GM06990 (cell line): ENCODE results near the gene SERPINA12.

ENCODE experiments used
- DNase-seq: peaks from one replicate; pipeline ENCODE4 v3.0.0-alpha.2; 2011; ENCODE audit not compliant: insufficient read length; ENCODE audit errors: extremely low read depth
- H3K27me3 ChIP-seq: replicated peaks from 2 replicates; pipeline ENCODE4 v1.6.0; 2011; ENCODE audit warnings: low read length; ENCODE audit not compliant: control insufficient read depth, insufficient read depth
- H3K36me3 ChIP-seq: 2 replicates; pipeline ENCODE4 v1.5.1; 2011; ENCODE audit warnings: low read length; ENCODE audit not compliant: control insufficient read depth, insufficient read depth
- H3K4me3 ChIP-seq: replicated peaks from 2 replicates; pipeline ENCODE4 v1.5.1; 2011; ENCODE audit warnings: low read depth, mild to moderate bottlenecking, control low read depth, low read length
- CTCF ChIP-seq: IDR thresholded peaks from 2 replicates; pipeline ENCODE4 v1.5.1; 2011; ENCODE audit warnings: low read length, control low read depth, mild to moderate bottlenecking, inconsistent platforms; ENCODE audit not compliant: insufficient read depth, poor library complexity, severe bottlenecking

The SERPINA12 gene

DNA sequence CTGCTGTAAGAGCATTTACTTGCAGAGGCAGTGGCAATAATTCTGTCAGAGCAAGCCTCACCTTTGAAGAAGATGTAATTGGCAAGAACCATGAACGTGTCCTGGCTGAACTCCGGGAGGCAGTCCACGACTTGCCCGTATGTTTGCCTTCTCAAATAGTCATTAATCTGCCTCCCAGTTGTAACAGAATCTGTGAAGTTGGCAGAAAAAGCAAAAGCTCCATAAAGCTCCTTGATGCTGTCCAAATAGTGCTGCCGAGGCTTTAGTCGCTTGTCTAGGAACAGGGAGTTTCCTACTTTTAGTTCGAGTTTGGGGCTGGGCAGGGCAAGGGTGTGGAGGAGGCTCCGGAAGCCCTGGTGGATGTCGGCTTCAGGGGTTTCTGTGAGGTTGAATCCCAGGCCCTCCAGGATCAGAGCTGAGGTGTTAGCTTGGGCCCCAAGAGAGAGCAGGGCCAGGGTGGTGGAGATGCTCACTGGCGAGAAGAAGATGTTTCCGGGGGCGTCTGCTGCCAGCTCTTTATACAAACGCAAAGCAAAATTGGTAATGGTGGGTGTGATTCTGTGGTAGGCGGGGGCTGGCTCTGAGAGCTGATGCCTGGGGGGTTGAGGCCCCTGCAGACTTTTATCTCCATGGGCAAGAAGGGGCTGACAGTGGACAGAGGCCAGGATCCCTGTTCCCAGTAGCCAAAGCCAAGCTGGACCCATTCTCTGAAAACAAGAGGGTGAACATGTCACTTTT, 61.0 kb downstream of the SERPINA12 start:
- TF ChIP-seq CTCF = no peak
- Histone ChIP-seq H3K36me3 (no peaks in the 10 kb centered on the region), H3K4me3 (no peak overlapping the region), H3K27me3 (no peaks in the 10 kb centered on the region)
- DNase-seq = no peak

GRCh38 chr14:94447206-94447605, 62.1 kb downstream of the SERPINA12 start:
- Histone ChIP-seq H3K36me3 (no peaks in the 10 kb centered on the region), H3K27me3 (no peaks in the 10 kb centered on the region), H3K4me3 (no peak overlapping the region)
- no peak for TF ChIP-seq CTCF
- no peak for DNase-seq

DNA sequence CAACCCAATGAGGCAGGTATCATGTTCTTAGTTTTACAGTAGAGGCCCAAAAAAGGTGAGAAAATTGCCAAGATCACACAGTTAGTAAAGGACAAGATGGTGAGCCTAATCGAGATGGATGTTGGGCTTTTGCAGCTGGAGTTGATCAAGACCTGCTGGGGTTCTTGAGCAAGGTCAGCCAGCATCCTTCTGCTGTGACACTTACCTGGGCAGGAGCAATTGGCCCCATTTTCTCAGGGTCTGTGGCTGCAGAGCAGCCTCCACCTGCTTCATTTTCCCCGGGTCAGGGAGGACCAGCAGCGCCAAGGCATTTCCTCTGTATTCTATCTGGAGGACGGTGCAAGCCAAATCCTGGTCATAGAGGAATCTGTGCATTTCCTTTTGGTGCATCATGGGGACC, 63.1 kb downstream of the SERPINA12 start:
- Histone ChIP-seq H3K4me3 (no peak overlapping the region), H3K27me3 (no peaks in the 10 kb centered on the region), H3K36me3 (no peaks in the 10 kb centered on the region)
- no peak for TF ChIP-seq CTCF
- no peak for DNase-seq

DNA sequence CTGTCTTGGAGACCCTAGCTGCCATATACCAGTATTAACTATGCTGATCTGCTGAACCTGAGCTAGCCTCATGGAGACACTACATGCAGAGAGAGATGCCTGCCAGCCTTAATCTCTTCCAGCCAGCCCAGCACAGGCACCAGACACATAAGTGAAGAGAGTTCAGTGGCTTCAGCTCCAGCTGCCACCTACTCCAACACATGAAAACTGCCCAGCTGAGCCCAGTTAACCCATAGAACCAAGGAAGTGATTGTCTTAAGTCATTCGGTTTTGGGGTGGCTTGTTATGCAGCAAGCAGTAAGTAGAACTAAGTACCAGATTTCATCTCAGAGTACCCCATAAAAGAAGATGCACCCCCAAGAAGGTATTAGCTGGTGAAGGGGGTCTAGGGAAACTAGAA, 64.3 kb downstream of the SERPINA12 start:
- no peak for DNase-seq
- H3K4me3 ChIP-seq = no peak overlapping the region
- H3K27me3 ChIP-seq = no peaks in the 10 kb centered on the region
- TF ChIP-seq CTCF = no peak
- H3K36me3 ChIP-seq = no peaks in the 10 kb centered on the region

GRCh38 chr14:94441531-94442205, 67.6 kb downstream of the SERPINA12 start:
- no peak for TF ChIP-seq CTCF
- no peaks in the 10 kb centered on the region for H3K27me3 ChIP-seq
- DNase-seq = no peak
- no peaks in the 10 kb centered on the region for H3K36me3 ChIP-seq
- H3K4me3 ChIP-seq = no peak overlapping the region
